ENCODE results near the gene JPH3. TPM values are rescaled to one million over a fixed set of nuclear protein-coding genes. Genes with fewer than 3 reads are reported as not detected.

Gene JPH3
- polyA plus RNA-seq, 1 donor from 2014 or later, result 22.2 TPM

- H3K9me2 ChIP-seq (ENCODE audit: insufficient read depth, low read length), result no peaks in the 10 kb centered on the region
- no peak overlapping the region for H3K9ac ChIP-seq (ENCODE audit: low read length)
- no peak overlapping the region for H3K27ac ChIP-seq (ENCODE audit: low read length)
- H3K9me3 ChIP-seq (ENCODE audit: low read length), result no peaks in the 10 kb centered on the region
- H3K4me2 ChIP-seq (ENCODE audit: low read length), result no peak overlapping the region
- no peak for TF ChIP-seq CTCF (IDR thresholded peaks at IDR 0.05; ENCODE audit: poor library complexity, severe bottlenecking)
- no peak for TF ChIP-seq EP300 (conservative IDR thresholded peaks at IDR 0.05; ENCODE audit: poor library complexity, severe bottlenecking)
- H3K4me3 ChIP-seq (ENCODE audit: low read length), result no peak overlapping the region
- H3K36me3 ChIP-seq (ENCODE audit: insufficient read depth, low read length), result no peaks in the 10 kb centered on the region
- no peaks in the 10 kb centered on the region for H3K79me2 ChIP-seq (replicated peaks; ENCODE audit: insufficient read depth, low read length)
- no peak overlapping the region for H2AFZ ChIP-seq (ENCODE audit: low read depth, low read length)
- H4K20me1 ChIP-seq (ENCODE audit: insufficient read depth), result no peaks in the 10 kb centered on the region
- no peaks in the 10 kb centered on the region for H3K27me3 ChIP-seq (ENCODE audit: insufficient read depth, low read depth, low read length)
- no peaks in the 10 kb centered on the region for H3F3A ChIP-seq (ENCODE audit: insufficient read depth, low read length, poor library complexity, severe bottlenecking)
Observed at GRCh38 chr16:87598431-87598830, 3.9 kb upstream of the JPH3 start.

- H2AFZ ChIP-seq (ENCODE audit: low read depth, low read length), result no peak overlapping the region
- no peak overlapping the region for H3K27ac ChIP-seq (ENCODE audit: low read length)
- TF ChIP-seq EZH2 (IDR thresholded peaks at IDR 0.05; ENCODE audit: borderline replicate concordance, insufficient read depth, low read length, poor library complexity, severe bottlenecking) (no peak), RAD21 (conservative IDR thresholded peaks at IDR 0.05) (no peak)
- H3K79me2 ChIP-seq (replicated peaks; ENCODE audit: insufficient read depth, low read length), result peaks cover 4% of the 10 kb centered on the region
- no peaks in the 10 kb centered on the region for H3F3A ChIP-seq (ENCODE audit: insufficient read depth, low read length, poor library complexity, severe bottlenecking)
- no peaks in the 10 kb centered on the region for H3K9me2 ChIP-seq (ENCODE audit: insufficient read depth, low read length)
- no peak overlapping the region for H3K4me2 ChIP-seq (ENCODE audit: low read length)
- H3K4me3 ChIP-seq (ENCODE audit: low read length), result no peak overlapping the region
- no peak overlapping the region for H3K9ac ChIP-seq (ENCODE audit: low read length)
- no peaks in the 10 kb centered on the region for H3K9me3 ChIP-seq (ENCODE audit: low read length)
- peaks cover 4% of the 10 kb centered on the region for H4K20me1 ChIP-seq (ENCODE audit: insufficient read depth)
- H3K36me3 ChIP-seq (ENCODE audit: insufficient read depth, low read length), result no peaks in the 10 kb centered on the region
- no peaks in the 10 kb centered on the region for H3K27me3 ChIP-seq (ENCODE audit: insufficient read depth, low read depth, low read length)
Observed at GRCh38 chr16:87600246-87600645, 2.1 kb upstream of the JPH3 start.

GRCh38 chr16:87601401-87601981 lies 817 bp upstream of the JPH3 start:
- Histone ChIP-seq H4K20me1 (ENCODE audit: insufficient read depth) (peaks cover 10% of the 10 kb centered on the region), H3K36me3 (ENCODE audit: insufficient read depth, low read length) (no peaks in the 10 kb centered on the region), H3K9me3 (ENCODE audit: low read length) (no peaks in the 10 kb centered on the region), H3K27me3 (ENCODE audit: insufficient read depth, low read depth, low read length) (no peaks in the 10 kb centered on the region), H3F3A (ENCODE audit: insufficient read depth, low read length, poor library complexity, severe bottlenecking) (no peaks in the 10 kb centered on the region), H2AFZ (ENCODE audit: low read depth, low read length) (no peak overlapping the region), H3K4me3 (ENCODE audit: low read length) (peak overlapping the region; percentile 68), H3K79me2 (replicated peaks; ENCODE audit: insufficient read depth, low read length) (peaks cover 16% of the 10 kb centered on the region), H3K4me2 (ENCODE audit: low read length) (peak overlapping the region; percentile 53), H3K9me2 (ENCODE audit: insufficient read depth, low read length) (no peaks in the 10 kb centered on the region), H3K9ac (ENCODE audit: low read length) (peak overlapping the region; percentile 62), H3K27ac (ENCODE audit: low read length) (no peak overlapping the region)
- TF ChIP-seq RAD21 (conservative IDR thresholded peaks at IDR 0.05), result no peak
- TF ChIP-seq MXI1 (conservative IDR thresholded peaks at IDR 0.05; ENCODE audit: poor library complexity, severe bottlenecking), result no peak
- peak; percentile 24 for TF ChIP-seq REST (IDR thresholded peaks at IDR 0.05; ENCODE audit: borderline replicate concordance)
- no peak for TF ChIP-seq TAF1 (IDR thresholded peaks at IDR 0.05; ENCODE audit: low read depth)
